HG03354 (cell line): Measurements from ENCODE around the gene KLHL22.
A peak's percentile ranks its signal among the peaks of the same experiment; 100 is the strongest.
"Not testable (repeated sequence)": the region's sequence is repeated elsewhere in the genome, so short reads cannot be mapped to it uniquely, and the experiment has no call there.

ENCODE experiments used
- ATAC-seq: cut with Tn5 transposase; IDR thresholded peaks from one replicate; pipeline ENCODE4 v1.9.1; 2021; ENCODE audit warnings: mild to moderate bottlenecking; ENCODE audit not compliant: unreplicated experiment, poor library complexity, severe bottlenecking

Gene KLHL22

GRCh38 chr22:20472629-20473442 lies 22.8 kb downstream of the KLHL22 start:
- ATAC-seq = no peak

- no peak for ATAC-seq
Measured at GRCh38 chr22:20471126-20471833, 24.3 kb downstream of the KLHL22 start.

GRCh38 chr22:20470525-20470924 lies 25.1 kb downstream of the KLHL22 start:
- not testable (repeated sequence) for ATAC-seq

GRCh38 chr22:20469110-20469868 lies 26.3 kb downstream of the KLHL22 start:
- ATAC-seq = no peak

DNA sequence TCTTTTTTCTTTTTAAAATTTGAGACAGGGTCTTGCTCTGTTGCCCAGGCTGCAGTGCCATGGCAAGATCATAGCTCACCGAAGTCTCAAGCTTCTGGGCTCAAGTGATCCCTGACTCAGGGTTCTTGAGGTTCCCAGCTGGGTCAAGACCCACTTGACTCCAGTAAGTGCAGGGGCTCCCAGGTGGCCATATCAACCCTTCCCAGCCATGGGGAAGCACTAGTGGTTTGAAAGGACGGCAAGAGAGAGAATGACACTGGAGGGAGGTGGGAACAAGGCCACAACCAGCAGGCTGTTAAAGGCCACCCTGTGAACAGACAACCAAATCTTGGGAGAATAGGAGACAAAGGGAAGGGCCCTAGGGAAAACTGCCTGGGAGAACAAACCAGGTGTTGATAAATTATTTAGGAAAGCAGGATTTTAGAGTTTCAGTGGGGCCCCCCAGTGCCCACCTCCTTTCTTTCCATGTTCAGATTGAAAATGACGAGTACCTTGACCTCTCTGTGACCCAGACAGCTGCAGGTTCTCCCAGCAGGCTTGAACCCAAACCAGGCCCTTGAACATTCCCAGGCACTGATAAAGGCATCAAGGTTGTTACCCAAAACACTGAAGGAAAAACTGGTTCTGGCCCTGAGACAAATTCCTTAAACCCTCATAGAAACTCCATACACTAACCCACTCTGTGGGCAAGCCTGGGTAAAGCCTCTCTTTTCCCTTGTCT lies 28.8 kb downstream of the KLHL22 start:
- ATAC-seq = no peak

DNA sequence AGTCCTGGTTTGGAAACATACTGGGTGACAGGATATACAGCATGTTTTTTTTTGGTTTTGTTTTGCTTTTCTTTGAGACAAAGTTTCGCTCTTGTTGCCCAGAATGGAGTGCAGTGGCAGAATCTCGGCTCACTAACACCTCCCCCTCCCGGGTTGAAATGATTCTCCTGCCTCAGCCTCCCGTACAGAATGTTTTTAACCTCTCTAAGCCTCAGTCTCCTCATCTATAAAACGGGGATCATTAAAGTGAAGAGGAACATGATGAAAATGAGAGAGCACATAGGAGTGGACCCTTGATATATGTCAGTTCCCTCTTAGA lies 29.9 kb downstream of the KLHL22 start:
- ATAC-seq = no peak

- ATAC-seq = no peak
Measured at GRCh38 chr22:20464912-20465758, 30.5 kb downstream of the KLHL22 start.

DNA sequence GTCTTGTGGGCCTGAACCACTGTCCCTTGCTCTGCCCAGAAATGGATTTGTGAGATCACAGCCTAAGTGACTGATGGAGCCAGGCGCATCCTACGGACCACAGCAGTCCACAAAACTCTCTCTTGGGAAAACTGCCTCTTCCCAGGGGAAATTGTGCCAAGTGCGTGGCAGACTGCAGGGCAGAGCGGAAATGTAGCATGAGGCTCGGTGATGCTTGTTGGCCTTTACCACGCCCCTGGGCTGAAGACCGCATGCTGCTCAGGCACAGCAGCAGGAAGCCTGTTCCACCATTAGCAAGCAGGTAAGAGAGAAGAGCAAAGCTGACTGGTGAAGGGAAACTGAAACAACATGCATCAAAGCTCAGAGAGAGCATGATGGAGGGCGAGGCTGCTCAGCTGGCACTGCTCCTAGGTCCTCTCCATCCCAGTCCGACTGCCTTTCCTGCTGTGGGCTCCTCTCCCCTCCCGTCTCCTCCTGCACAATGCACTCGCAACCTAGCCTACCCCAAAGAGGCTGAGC lies 31.4 kb downstream of the KLHL22 start:
- ATAC-seq = no peak

GRCh38 chr22:20463324-20464095 lies 32.1 kb downstream of the KLHL22 start:
- no peak for ATAC-seq

GRCh38 chr22:20459862-20460261 lies 35.7 kb downstream of the KLHL22 start:
- no peak for ATAC-seq

DNA sequence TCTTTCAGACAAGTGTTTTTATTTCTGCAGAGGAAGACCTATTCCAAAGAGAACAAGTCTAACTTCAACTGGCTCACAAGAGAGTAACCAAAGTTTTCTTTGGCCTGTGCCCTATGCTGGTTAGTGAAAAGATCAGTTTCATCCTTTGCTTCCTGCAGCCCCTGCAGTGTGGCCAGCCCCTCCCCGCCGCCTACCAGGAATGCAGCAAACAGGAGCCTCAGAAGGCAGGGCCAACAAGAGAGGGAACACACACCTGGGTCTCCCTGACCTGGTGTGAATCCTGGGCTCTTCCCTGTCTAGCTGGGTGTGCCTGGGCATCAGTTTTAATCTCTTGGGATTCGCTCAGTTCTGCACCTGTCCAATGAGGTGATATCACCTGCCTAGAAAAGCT lies 36.4 kb downstream of the KLHL22 start:
- no peak for ATAC-seq

DNA sequence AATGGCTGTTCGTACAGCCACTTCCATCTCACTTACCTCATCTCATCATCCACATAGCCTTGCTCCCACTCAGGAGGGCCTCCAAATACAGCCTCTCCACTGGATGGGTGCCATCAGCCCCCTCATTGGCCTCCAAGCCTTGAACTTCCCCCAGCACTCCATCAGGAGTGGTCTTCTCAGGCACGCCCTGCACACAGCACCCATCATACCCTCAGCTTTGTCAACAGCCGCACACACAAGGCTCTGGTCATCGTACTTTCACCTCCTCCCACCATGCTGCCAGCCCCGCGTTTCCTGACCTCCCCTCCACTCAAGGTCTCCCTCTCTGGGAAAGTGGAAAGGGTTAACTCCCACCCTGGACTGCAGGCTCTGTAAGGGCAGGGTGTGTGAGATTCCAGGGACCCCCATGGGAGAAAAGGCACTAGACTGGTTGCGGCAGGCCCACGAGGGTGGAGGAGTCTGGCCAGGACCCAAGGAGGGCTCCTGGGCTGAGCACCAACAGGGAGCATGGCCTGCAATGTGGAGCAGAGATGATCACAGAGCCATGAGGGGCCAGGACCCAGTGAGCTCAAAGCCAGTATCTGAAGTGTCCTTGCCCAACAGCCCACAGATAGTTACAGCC lies 37.0 kb downstream of the KLHL22 start:
- ATAC-seq = no peak

DNA sequence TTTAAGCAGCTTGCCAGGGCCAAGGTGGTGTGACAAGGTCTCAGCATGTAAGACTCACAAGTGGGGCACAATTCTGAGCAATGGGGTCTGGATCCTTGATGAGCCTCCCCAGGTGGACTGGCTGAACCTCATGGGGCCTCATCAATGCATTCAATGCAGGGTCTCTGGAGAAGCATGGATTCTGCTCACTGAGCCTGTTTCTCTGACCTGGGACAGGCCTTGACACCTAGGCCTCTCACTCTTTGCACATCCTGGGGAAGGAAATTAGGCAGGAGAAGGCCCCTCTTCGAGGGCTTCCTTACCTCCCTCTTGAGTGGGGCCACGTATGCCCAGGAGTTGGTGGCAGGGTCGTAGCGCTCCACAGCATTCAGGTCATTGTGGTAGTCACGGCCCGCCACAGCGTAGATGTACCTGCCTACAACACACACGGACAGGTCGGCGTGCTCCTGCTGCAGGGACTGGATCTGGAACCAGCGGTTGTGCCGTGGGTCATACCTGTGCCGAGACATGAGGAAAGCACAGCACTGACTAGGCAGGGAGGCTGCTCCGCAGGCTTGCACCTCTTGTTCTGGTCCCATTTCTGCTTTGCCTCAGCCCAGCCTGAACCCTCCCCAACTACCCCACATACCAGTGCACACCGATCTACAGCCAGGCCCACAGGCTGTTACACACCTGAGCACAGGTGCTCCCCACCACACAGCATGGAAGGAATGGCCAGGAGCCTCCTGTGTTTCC lies 37.9 kb downstream of the KLHL22 start:
- no peak for ATAC-seq

- ATAC-seq = no peak
Measured at GRCh38 chr22:20456722-20457076, 38.9 kb downstream of the KLHL22 start.

DNA sequence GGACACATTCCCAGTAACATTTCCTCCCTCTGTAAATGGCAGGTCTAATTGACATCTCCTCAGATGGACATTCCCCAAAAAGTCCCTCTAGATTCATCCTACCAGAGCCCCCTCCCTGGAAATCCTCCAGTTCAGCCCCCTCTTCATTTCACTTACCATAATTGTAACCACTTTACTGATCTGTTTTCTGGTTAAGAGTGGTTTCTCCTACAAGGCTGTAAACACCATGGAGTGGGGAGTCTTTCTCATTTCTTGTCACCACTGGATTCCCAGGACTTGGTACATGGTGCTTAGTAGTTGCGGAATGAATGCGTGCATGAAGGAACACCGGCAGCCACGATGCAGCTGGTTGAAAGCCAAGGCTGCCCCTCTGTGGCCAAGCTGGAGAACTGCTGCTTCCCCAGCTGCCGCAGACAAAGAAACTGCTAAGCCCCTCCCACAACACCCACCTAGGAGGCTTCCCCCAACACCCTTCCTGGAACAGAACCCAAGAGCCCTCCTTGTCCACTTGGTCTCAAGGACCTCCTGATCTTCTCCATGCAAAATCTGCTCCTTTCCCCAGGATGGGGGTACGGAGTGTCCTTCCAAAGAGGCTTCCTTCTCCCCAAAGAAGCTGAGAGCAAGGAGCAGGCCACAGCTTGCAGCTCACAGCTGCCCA lies 39.4 kb downstream of the KLHL22 start:
- peak; percentile 62 for ATAC-seq

- ATAC-seq = no peak
Measured at GRCh38 chr22:20455709-20456063, 39.9 kb downstream of the KLHL22 start.

DNA sequence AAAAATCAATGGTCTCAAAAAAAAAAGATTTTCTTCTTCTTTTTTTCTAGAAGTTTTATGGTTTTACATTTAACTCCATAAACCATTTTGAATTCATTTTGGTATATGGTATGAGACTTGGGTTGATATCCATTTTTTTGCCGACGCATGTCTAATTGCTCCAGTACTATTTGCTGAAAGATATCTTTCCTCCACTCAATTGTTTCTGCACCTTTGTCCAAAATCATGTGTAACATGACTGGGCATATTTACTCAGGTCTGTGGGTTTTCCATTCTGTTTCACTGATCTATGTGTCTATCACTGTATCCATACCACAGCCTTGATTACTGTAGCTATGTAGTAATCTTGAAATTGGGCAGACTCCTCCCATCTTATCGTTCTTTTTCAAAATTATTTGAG lies 42.4 kb downstream of the KLHL22 start:
- ATAC-seq = no peak
